HG03520 (cell line): Measurements from ENCODE around the gene SLC2A2.

Source experiments
- ATAC-seq: cut with Tn5 transposase; IDR thresholded peaks from one replicate; pipeline ENCODE4 v1.9.1; 2021; ENCODE audit warnings: mild to moderate bottlenecking, moderate library complexity; ENCODE audit not compliant: unreplicated experiment

Gene SLC2A2

GRCh38 chr3:171026597-171027293 lies at the start of gene SLC2A2:
Gene SLC2A2 (minus strand): TSS chr3:171026720. CDS start chr3:171026670, 50 bp downstream.
- ATAC-seq = no peak

GRCh38 chr3:171072432-171072831 lies 45.9 kb upstream of the SLC2A2 start:
- ATAC-seq = no peak

- no peak for ATAC-seq
Measured at GRCh38 chr3:171068658-171069057, 42.1 kb upstream of the SLC2A2 start.

GRCh38 chr3:171066206-171066605 lies 39.7 kb upstream of the SLC2A2 start:
- no peak for ATAC-seq

GRCh38 chr3:171065732-171066131 lies 39.2 kb upstream of the SLC2A2 start:
- no peak for ATAC-seq

GRCh38 chr3:171064461-171064860 lies 37.9 kb upstream of the SLC2A2 start:
- ATAC-seq = no peak

- no peak for ATAC-seq
Measured at GRCh38 chr3:171061749-171062148, 35.2 kb upstream of the SLC2A2 start.

- ATAC-seq = no peak
Measured at GRCh38 chr3:171059978-171060377, 33.5 kb upstream of the SLC2A2 start.

- ATAC-seq = no peak
Measured at GRCh38 chr3:171058873-171059603, 32.5 kb upstream of the SLC2A2 start.

GRCh38 chr3:171058058-171058457 lies 31.5 kb upstream of the SLC2A2 start:
- no peak for ATAC-seq

GRCh38 chr3:171057072-171057471 lies 30.6 kb upstream of the SLC2A2 start:
- no peak for ATAC-seq

- no peak for ATAC-seq
Measured at GRCh38 chr3:171056528-171056927, 30.0 kb upstream of the SLC2A2 start.

GRCh38 chr3:171055336-171056178 lies 29.0 kb upstream of the SLC2A2 start:
- ATAC-seq = no peak

- ATAC-seq = no peak
Measured at GRCh38 chr3:171054921-171055320, 28.4 kb upstream of the SLC2A2 start.

- no peak for ATAC-seq
Measured at GRCh38 chr3:171054231-171054630, 27.7 kb upstream of the SLC2A2 start.

- ATAC-seq = peak; percentile 88
Measured at GRCh38 chr3:171049861-171050444, 23.4 kb upstream of the SLC2A2 start.

- ATAC-seq = no peak
Measured at GRCh38 chr3:171046760-171047159, 20.2 kb upstream of the SLC2A2 start.

- ATAC-seq = no peak
Measured at GRCh38 chr3:171044835-171045793, 18.6 kb upstream of the SLC2A2 start.

- no peak for ATAC-seq
Measured at GRCh38 chr3:171044384-171044783, 17.9 kb upstream of the SLC2A2 start.

- no peak for ATAC-seq
Measured at GRCh38 chr3:171039674-171040073, 13.2 kb upstream of the SLC2A2 start.
